Endothelial cell of umbilical vein (primary cell): ENCODE data around the gene FZD7. TPM values are rescaled to one million over a fixed set of nuclear protein-coding genes. Genes with fewer than 3 reads are reported as not detected.

Experiments
- BruUV-seq: library from RNA; stranded (reverse); fragments of 400-500 nt; replicated peaks from 2 replicates; lab custom pipeline; 2021; lab: Mats Ljungman, UMichigan
- CTCF ChIA-PET: fragments of 300-600, 350-600 bp; sonication (Branson Sonifier 250); formaldehyde crosslinking; loops from one replicate; lab custom pipeline; 2021; ENCODE audit warnings: antibody characterized with exemption, inconsistent platforms; lab: Charles Lee
- POLR2A ChIA-PET: fragments of 300-600, 350-600 bp; sonication (Branson Sonifier 250); formaldehyde crosslinking; loops from one replicate; lab custom pipeline; 2021; ENCODE audit warnings: antibody characterized with exemption, inconsistent platforms; lab: Charles Lee
- DNase-seq: peaks from one replicate; pipeline ENCODE4 v3.0.0-alpha.2; 2011; ENCODE audit warnings: low read depth, low spot score
- FAIRE-seq: peaks from 2 replicates; lab custom pipeline; 2011; peaks lifted over from hg19 to GRCh38; lab: Jason Lieb, UNC
- H2AFZ ChIP-seq: 2 replicates; pipeline ENCODE4 v1.6.0; 2012; ENCODE audit warnings: low read depth, low read length, control low read depth, inconsistent platforms
- H3K27ac ChIP-seq: 2 replicates; pipeline ENCODE4 v1.5.1; 2011; ENCODE audit warnings: low read depth, mild to moderate bottlenecking, control low read depth, low read length, moderate library complexity; ENCODE audit not compliant: insufficient read depth
- H3K27me3 ChIP-seq, 2 experiments: 2 replicates each; pipeline versions ENCODE4 v1.6.0 to v1.6.1; 2011; ENCODE audit warnings: low read length in 2 of 2, mixed read lengths in 1 of 2; ENCODE audit not compliant: control insufficient read depth in 2 of 2, insufficient read depth in 2 of 2
- H3K36me3 ChIP-seq, 2 experiments: 2 replicates in 1 of 2; 3 replicates in 1 of 2; pipeline ENCODE4 v1.5.1; 2011; ENCODE audit warnings: low read length in 2 of 2, mild to moderate bottlenecking in 1 of 2, moderate library complexity in 1 of 2; ENCODE audit not compliant: control insufficient read depth in 2 of 2, insufficient read depth in 2 of 2; ENCODE audit errors: extremely low read depth in 1 of 2
- H3K4me1 ChIP-seq: 3 replicates; pipeline ENCODE4 v1.5.1; 2011; ENCODE audit warnings: mild to moderate bottlenecking, low read length; ENCODE audit not compliant: control insufficient read depth, insufficient read depth; ENCODE audit errors: extremely low read depth
- H3K4me2 ChIP-seq: 2 replicates; pipeline ENCODE4 v1.6.1; 2011; ENCODE audit warnings: low read length, control low read depth, mixed read lengths; ENCODE audit not compliant: insufficient read depth
- H3K4me3 ChIP-seq, 3 experiments: fragments of 200-600 bp in 1 of 3; sonication (generic), shearing (Covaris generic) in 1 of 3; replicated peaks in 1 of 3; 2 replicates each; pipeline ENCODE4 v1.5.1; 2011 to 2016; ENCODE audit warnings: control low read depth in 3 of 3, low read length in 3 of 3, mild to moderate bottlenecking in 2 of 3, inconsistent platforms in 1 of 3, low read depth in 1 of 3, moderate library complexity in 1 of 3; ENCODE audit not compliant: insufficient read depth in 1 of 3
- H3K79me2 ChIP-seq: 2 replicates; pipeline ENCODE4 v1.6.0; 2012; ENCODE audit warnings: low read length, inconsistent platforms; ENCODE audit not compliant: control insufficient read depth, insufficient read depth
- H3K9ac ChIP-seq: replicated peaks from 2 replicates; pipeline ENCODE3; 2011; ENCODE audit warnings: low read length, control low read depth; ENCODE audit not compliant: insufficient read depth; ENCODE audit errors: extremely low read depth
- H3K9me1 ChIP-seq: replicated peaks from 3 replicates; pipeline ENCODE4 v1.6.0; 2011; ENCODE audit warnings: mild to moderate bottlenecking, low read length; ENCODE audit not compliant: control insufficient read depth, insufficient read depth; ENCODE audit errors: extremely low read depth
- H3K9me3 ChIP-seq: replicated peaks from 2 replicates; pipeline ENCODE4 v1.5.1; 2012; ENCODE audit warnings: low read length, inconsistent platforms; ENCODE audit not compliant: control insufficient read depth, insufficient read depth
- H4K20me1 ChIP-seq: replicated peaks from 2 replicates; pipeline ENCODE3; 2011; ENCODE audit warnings: mild to moderate bottlenecking, low read length; ENCODE audit not compliant: control insufficient read depth, insufficient read depth; ENCODE audit errors: extremely low read depth
- CTCF ChIP-seq, 2 donors: IDR thresholded peaks; 1 replicate in 1 of 2; 2 replicates in 1 of 2; pipeline ENCODE4 v1.5.1; 2011; ENCODE audit warnings: low read length in 2 of 2, mild to moderate bottlenecking in 2 of 2, moderate library complexity in 2 of 2, control low read depth in 1 of 2, inconsistent platforms in 1 of 2, low read depth in 1 of 2; ENCODE audit not compliant: insufficient read depth in 1 of 2; ENCODE audit errors: extremely low read depth in 1 of 2
- EZH2 ChIP-seq: IDR thresholded peaks from 2 replicates; pipeline ENCODE4 v1.6.1; 2012; ENCODE audit warnings: borderline replicate concordance, low read depth, mild to moderate bottlenecking, moderate library complexity, low read length, inconsistent platforms; ENCODE audit not compliant: severe bottlenecking
- FOS ChIP-seq: IDR thresholded peaks from 2 replicates; pipeline ENCODE4 v1.6.1; 2011; ENCODE audit warnings: mild to moderate bottlenecking, low read length, moderate library complexity, borderline replicate concordance; ENCODE audit not compliant: insufficient read depth
- GATA2 ChIP-seq: IDR thresholded peaks from 2 replicates; pipeline ENCODE4 v1.7.0; 2011; ENCODE audit warnings: low read depth, mild to moderate bottlenecking, moderate library complexity, mixed read lengths, low read length; ENCODE audit not compliant: insufficient read length, insufficient read depth
- JUN ChIP-seq: IDR thresholded peaks from 2 replicates; pipeline ENCODE4 v1.6.1; 2011; ENCODE audit warnings: borderline replicate concordance, low read depth; ENCODE audit not compliant: insufficient read length, insufficient read depth
- MAX ChIP-seq: IDR thresholded peaks from 2 replicates; pipeline ENCODE4 v1.6.1; 2011; ENCODE audit not compliant: insufficient read depth, insufficient read length
- MYC ChIP-seq: IDR thresholded peaks from one replicate; pipeline ENCODE4 v1.6.1; 2011; ENCODE audit warnings: mild to moderate bottlenecking, low read depth, low read length
- POLR2A ChIP-seq: IDR thresholded peaks from 2 replicates; pipeline ENCODE4 v1.6.1; 2012; ENCODE audit warnings: low read depth, mild to moderate bottlenecking, control low read depth, low read length
- POLR2AphosphoS5 ChIP-seq: IDR thresholded peaks from 2 replicates; pipeline ENCODE4 v1.6.1; 2012; ENCODE audit warnings: low read depth, mild to moderate bottlenecking, control low read depth, low read length, moderate library complexity; ENCODE audit not compliant: insufficient read depth
- dilution Hi-C: fragments of 300-500 bp; cut with MboI; formaldehyde crosslinking; loops from one replicate; pipeline ENCODE4 v1.15.0; 2019; ENCODE audit warnings: low sequenced_read_pairs; ENCODE audit not compliant: extremely low pct_ligation_motif_present
- intact Hi-C: fragments of 100-400 bp; cut with micrococcal nuclease; formaldehyde crosslinking; loops from one replicate; pipeline ENCODE4 v1.10.0; 2022
- polyA plus RNA-seq, 4 experiments: library from polyadenylated mRNA; depleted of rRNA in 3 of 4; stranded (reverse) in 3 of 4; unstranded in 1 of 4; fragments of >200 nt; gene quantifications; 2 replicates each; pipeline versions ENCODE4 v1.2.1 to v1.2.3, GENCODE V29; 2011 to 2012; ENCODE audit warnings: missing spikeins in 1 of 4
- total RNA-seq: library from RNA; stranded (reverse); gene quantifications from 2 replicates; pipeline ENCODE4 v1.2.3, GENCODE V29; 2021

FZD7 gene
- total and polyA plus RNA-seq, 2 donors (not counting 3 experiments of a cell fraction or from before 2014, with no cell fraction given), result 0.15 to 0.29 TPM

GRCh38 chr2:202064881-202065230 is 31.2 kb downstream of the FZD7 start:
- Histone ChIP-seq H4K20me1 (no peaks in the 10 kb centered on the region), H3K4me1 (no peaks in the 10 kb centered on the region), H3K9me1 (no peaks in the 10 kb centered on the region), H3K4me3 (no peak overlapping the region), H3K9me3 (no peaks in the 10 kb centered on the region), H3K36me3 (no peaks in the 10 kb centered on the region), H2AFZ (no peak overlapping the region), H3K9ac (no peak overlapping the region), H3K4me2 (no peak overlapping the region), H3K27ac (no peak overlapping the region), H3K27me3 (peaks cover 0 to 12% of the 10 kb centered on the region in 2 experiments), H3K79me2 (no peaks in the 10 kb centered on the region)
- no TSS peak for BruUV-seq
- CTCF ChIA-PET, result interaction anchor here (1.3 to 2.4 kb wide), 2 partner anchors 10 to 204 kb away, joined by 3 to 15 read pairs; no protein-coding TSS in a partner anchor
- intact Hi-C loops (loop anchor here (5.0 kb wide), 1 partner anchor 268 kb away; no protein-coding TSS in a partner anchor), dilution Hi-C loops (no loop called here)
- POLR2A ChIA-PET, result no interaction called here
- no peak for DNase-seq
- TF ChIP-seq FOS, result no peak
- no peak for TF ChIP-seq EZH2
- no peak for TF ChIP-seq POLR2AphosphoS5
- TF ChIP-seq MYC, result no peak
- TF ChIP-seq CTCF (IDR thresholded peaks at IDR 0.05; ENCODE audit: extremely low read depth in 1 of 2, insufficient read depth in 1 of 2, low read depth in 1 of 2, low read length in 2 of 2), result no peak
- TF ChIP-seq POLR2A, result no peak
- no peak for TF ChIP-seq JUN
- no peak for TF ChIP-seq GATA2
- TF ChIP-seq MAX, result no peak
- no peak for FAIRE-seq
